Measurements from ENCODE around the gene APOL5.
"Not testable (repeated sequence)": the region's sequence is repeated elsewhere in the genome, so short reads cannot be mapped to it uniquely, and the experiment has no call there.

APOL5 gene

DNA sequence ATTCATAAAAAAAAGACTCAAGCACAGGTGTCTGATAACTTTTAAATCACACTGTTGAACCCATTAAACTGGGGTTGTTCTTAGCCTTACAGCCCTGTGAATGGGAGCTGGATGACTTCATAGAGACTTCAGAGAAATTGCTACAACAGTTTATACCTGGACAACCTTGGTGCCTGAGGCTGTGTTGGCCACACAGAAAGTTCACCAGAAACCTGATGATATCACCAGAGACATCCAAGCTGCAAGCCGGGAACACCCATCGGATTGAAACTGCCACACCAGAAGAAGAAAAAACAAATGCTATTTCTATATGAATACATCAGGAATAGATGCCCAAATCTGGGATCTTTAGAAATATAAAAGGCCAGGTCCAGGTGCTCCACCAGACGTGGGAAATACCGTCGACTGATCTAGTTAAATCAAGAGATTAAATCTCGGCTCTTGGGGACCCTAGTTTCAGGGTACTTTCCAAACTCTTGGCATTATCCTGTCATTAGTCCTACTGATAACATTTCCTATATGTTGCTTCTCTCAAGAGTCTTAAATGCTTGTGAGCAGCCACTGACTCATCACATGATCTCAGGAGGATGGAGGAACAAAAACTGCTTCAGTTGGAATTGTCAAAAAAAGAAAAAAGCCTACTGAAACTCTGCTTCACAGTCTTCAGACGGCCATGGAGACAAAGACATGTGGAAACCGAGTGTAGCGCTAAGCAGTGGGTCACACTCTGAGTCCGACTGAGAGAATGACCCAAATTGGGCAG lies 28.6 kb upstream of the APOL5 start:
- no peak overlapping the region for H3K4me3 ChIP-seq (ENCODE audit: low read depth, low read length)
- no peak for DNase-seq (ENCODE audit: low read depth)
- TF ChIP-seq, protein P1, sequence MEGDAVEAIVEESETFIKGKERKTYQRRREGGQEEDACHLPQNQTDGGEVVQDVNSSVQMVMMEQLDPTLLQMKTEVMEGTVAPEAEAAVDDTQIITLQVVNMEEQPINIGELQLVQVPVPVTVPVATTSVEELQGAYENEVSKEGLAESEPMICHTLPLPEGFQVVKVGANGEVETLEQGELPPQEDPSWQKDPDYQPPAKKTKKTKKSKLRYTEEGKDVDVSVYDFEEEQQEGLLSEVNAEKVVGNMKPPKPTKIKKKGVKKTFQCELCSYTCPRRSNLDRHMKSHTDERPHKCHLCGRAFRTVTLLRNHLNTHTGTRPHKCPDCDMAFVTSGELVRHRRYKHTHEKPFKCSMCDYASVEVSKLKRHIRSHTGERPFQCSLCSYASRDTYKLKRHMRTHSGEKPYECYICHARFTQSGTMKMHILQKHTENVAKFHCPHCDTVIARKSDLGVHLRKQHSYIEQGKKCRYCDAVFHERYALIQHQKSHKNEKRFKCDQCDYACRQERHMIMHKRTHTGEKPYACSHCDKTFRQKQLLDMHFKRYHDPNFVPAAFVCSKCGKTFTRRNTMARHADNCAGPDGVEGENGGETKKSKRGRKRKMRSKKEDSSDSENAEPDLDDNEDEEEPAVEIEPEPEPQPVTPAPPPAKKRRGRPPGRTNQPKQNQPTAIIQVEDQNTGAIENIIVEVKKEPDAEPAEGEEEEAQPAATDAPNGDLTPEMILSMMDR (IDR thresholded peaks at IDR 0.05; ENCODE audit: low read depth, low read length): no peak
- TF ChIP-seq, protein P2, sequence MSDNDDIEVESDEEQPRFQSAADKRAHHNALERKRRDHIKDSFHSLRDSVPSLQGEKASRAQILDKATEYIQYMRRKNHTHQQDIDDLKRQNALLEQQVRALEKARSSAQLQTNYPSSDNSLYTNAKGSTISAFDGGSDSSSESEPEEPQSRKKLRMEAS (IDR thresholded peaks at IDR 0.05; ENCODE audit: low read depth, low read length): no peak
- TF ChIP-seq MYC (IDR thresholded peaks at IDR 0.05; ENCODE audit: low read depth, low read length) (no peak), POLR2A (IDR thresholded peaks at IDR 0.05; ENCODE audit: extremely low read depth, insufficient read length) (no peak)

DNA sequence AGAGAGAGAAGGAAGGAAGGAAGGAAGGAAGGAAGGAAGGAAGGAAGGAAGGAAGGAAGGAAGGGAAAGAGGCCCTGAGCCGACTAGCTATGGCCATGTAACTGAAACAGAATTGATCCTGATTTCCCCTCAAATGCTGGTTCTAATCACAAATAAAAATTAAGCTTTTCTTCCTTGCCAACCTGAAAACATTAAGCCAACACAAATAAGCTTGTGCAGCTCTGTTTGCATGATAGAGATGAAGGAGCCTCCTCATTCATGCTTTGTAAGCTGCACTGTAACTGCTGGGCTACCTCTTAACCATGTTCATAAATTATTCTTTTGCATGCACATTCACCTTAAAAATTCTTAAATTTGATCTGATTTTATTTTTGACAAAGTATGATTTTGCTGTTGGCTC lies 27.7 kb upstream of the APOL5 start:
- no peak for DNase-seq (ENCODE audit: low read depth)
- no peak overlapping the region for H3K4me3 ChIP-seq (ENCODE audit: low read depth, low read length)
- TF ChIP-seq, protein P1 (IDR thresholded peaks at IDR 0.05; ENCODE audit: low read depth, low read length): no peak
- TF ChIP-seq, protein P2 (IDR thresholded peaks at IDR 0.05; ENCODE audit: low read depth, low read length): no peak
- TF ChIP-seq POLR2A (IDR thresholded peaks at IDR 0.05; ENCODE audit: extremely low read depth, insufficient read length) (no peak), MYC (IDR thresholded peaks at IDR 0.05; ENCODE audit: low read depth, low read length) (no peak)

DNA sequence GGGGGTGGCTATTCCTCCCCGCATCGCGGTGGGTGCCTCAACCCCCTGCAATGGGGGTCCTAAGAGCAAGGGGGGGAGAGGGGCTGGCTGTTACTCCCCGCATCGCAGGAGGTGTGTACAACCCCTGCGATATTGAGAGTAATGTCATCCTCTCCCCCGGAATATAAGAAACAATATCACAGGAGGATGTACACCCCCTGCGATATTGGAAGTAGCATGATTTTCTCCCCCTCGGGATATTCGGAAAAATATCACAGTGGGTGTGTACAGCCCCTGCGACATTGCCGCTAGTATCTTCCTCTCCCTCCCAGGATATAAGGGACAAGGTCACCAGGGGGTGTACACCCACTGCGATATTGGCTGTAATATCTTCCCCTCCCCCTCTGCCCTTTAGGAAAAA lies 22.5 kb upstream of the APOL5 start:
- TF ChIP-seq, protein P1 (IDR thresholded peaks at IDR 0.05; ENCODE audit: low read depth, low read length): no peak
- TF ChIP-seq MYC (IDR thresholded peaks at IDR 0.05; ENCODE audit: low read depth, low read length) (no peak), POLR2A (IDR thresholded peaks at IDR 0.05; ENCODE audit: extremely low read depth, insufficient read length) (no peak)
- TF ChIP-seq, protein P2 (IDR thresholded peaks at IDR 0.05; ENCODE audit: low read depth, low read length): no peak
- DNase-seq (ENCODE audit: low read depth): no peak
- no peak overlapping the region for H3K4me3 ChIP-seq (ENCODE audit: low read depth, low read length)

DNA sequence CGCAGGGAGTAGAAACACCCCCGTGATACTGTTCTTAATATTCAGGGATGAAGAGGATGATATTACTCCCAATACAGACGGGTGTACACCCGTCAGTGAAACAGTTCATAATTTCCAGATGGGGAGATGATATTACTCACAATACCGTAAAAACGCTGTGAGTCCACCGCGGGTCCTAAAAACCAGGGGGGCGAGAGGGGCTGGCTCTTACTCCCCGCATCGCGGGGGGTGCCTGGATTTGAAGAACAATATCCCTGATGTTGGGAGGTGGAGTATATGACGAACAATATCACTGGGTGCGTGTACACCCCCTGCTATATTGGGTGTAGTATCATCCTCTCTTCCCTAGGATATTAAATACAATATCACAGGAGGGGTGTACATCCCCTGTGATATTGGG lies 20.5 kb upstream of the APOL5 start:
- H3K4me3 ChIP-seq (ENCODE audit: low read depth, low read length): no peak overlapping the region
- TF ChIP-seq, protein P2 (IDR thresholded peaks at IDR 0.05; ENCODE audit: low read depth, low read length): no peak
- TF ChIP-seq POLR2A (IDR thresholded peaks at IDR 0.05; ENCODE audit: extremely low read depth, insufficient read length) (no peak), MYC (IDR thresholded peaks at IDR 0.05; ENCODE audit: low read depth, low read length) (no peak)
- TF ChIP-seq, protein P1 (IDR thresholded peaks at IDR 0.05; ENCODE audit: low read depth, low read length): no peak

DNA sequence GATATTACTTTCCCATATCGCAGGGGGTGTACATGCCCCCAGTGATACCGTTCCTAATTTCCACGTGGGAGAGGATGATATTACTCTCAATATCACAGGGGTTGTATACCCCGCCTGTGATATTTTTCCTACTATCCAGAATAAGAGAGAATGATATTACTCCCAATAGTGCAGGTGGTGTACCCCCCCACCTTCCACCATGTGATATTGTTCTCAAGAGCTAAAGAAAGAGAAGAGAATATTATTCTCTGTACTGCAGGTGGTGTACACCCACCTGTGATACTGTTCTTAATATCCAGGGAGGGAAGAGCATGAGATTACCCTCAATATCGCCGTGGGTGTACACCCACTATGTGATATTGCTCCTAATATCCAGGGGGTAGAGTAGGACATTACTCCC lies 17.8 kb upstream of the APOL5 start:
- not testable (repeated sequence) for DNase-seq (ENCODE audit: low read depth); H3K4me3 ChIP-seq (ENCODE audit: low read depth, low read length)

More for the DNA sequence above, 20.5 kb upstream of the APOL5 start:
- DNase-seq (ENCODE audit: low read depth): no peak

DNA sequence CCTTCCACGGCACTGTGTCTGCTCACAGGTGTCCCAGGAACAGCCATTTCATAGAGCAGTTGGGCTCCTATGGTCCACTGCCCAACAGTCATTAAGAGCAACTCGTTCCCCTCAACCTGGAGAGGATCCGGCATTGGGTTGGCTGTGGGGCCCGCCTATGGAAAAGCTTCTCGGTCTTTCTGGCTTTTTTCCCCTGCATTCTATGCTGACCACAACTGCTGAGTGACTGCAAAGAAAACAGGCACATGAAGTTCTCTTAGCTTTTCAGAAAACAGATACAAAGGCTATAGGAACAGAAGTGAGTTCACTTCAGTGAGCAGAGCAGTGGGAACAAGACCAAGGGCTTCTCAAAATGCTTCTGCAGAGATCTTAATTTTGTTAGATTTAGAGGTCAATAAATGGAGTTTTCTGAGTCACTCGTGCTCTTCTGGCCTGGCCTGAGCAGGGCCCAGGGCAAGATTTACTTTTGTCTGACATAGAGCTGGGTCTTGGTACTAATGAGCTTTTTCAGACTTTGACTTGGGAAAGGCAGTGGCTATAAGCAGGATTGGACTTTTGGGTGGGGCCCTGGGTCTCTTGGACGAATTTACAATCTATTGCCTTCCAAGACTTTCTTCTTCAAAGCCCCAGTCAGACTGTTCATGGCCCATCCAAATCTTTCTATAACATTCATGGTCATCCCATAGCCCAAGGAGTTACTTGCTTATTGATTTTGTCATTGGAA lies 13.6 kb upstream of the APOL5 start:
- H3K4me3 ChIP-seq (ENCODE audit: low read depth, low read length): no peak overlapping the region
- DNase-seq (ENCODE audit: low read depth): no peak
- TF ChIP-seq, protein P2 (IDR thresholded peaks at IDR 0.05; ENCODE audit: low read depth, low read length): no peak
- TF ChIP-seq, protein P1 (IDR thresholded peaks at IDR 0.05; ENCODE audit: low read depth, low read length): no peak

Data from NB4 (cell line).